OCI-LY7 (cell line): ENCODE data around the gene SLC39A7.

ENCODE experiments used
- CTCF ChIP-seq: fragments of 200-600 bp; sonication (generic); conservative IDR thresholded peaks from 2 replicates; pipeline ENCODE4 v1.5.1; 2014; ENCODE audit warnings: mild to moderate bottlenecking, antibody characterized with exemption, low read length, moderate library complexity, mixed read lengths
- EZH2phosphoT487 ChIP-seq: fragments of 200-600 bp; sonication (generic); IDR thresholded peaks from 2 replicates; pipeline ENCODE4 v1.6.1; 2018; ENCODE audit warnings: low read depth, borderline replicate concordance, mild to moderate bottlenecking, mixed run types, antibody characterized with exemption, low read length, moderate library complexity, mixed read lengths

GRCh38 chr6:33217681-33218080, 17.0 kb downstream of the SLC39A7 start:
- TF ChIP-seq CTCF = no peak
- no peak for TF ChIP-seq EZH2phosphoT487
